NCI-H1048 (cell line): ENCODE measurements around the gene RNASE7.

ENCODE experiments used
- DNase-seq: peaks from one replicate; lab custom pipeline; 2025; lab: John Stamatoyannopoulos, UW

RNASE7 gene

GRCh38 chr14:21087294-21088091, 45.3 kb downstream of the RNASE7 start:
- no peak for DNase-seq

GRCh38 chr14:21088687-21089086, 46.5 kb downstream of the RNASE7 start:
- no peak for DNase-seq

GRCh38 chr14:21089271-21089670, 47.1 kb downstream of the RNASE7 start:
- no peak for DNase-seq

GRCh38 chr14:21089877-21090193, 47.7 kb downstream of the RNASE7 start:
- DNase-seq, result no peak

- no peak for DNase-seq
Measured at GRCh38 chr14:21090194-21090939, 48.2 kb downstream of the RNASE7 start.

GRCh38 chr14:21090940-21091663, 48.9 kb downstream of the RNASE7 start:
- no peak for DNase-seq

- no peak for DNase-seq
Measured at GRCh38 chr14:21091821-21092272, 49.7 kb downstream of the RNASE7 start.

- peak; percentile 51 for DNase-seq
Measured at GRCh38 chr14:21092273-21093011, 50.3 kb downstream of the RNASE7 start.

- no peak for DNase-seq
Measured at GRCh38 chr14:21093018-21093417, 50.9 kb downstream of the RNASE7 start.
